AG09319 (cell line): Measurements from ENCODE around the gene WBP2NL.

Experiments
- DNase-seq: peaks from one replicate; pipeline ENCODE4 v3.0.0-alpha.2; 2010; ENCODE audit warnings: low read depth; ENCODE audit errors: extremely low read depth
- TF ChIP-seq, protein P1 (sequence below): IDR thresholded peaks from 2 replicates; pipeline ENCODE4 v1.5.1; 2011; ENCODE audit warnings: low read depth, mild to moderate bottlenecking, inconsistent platforms, low read length, moderate library complexity

WBP2NL gene

DNA sequence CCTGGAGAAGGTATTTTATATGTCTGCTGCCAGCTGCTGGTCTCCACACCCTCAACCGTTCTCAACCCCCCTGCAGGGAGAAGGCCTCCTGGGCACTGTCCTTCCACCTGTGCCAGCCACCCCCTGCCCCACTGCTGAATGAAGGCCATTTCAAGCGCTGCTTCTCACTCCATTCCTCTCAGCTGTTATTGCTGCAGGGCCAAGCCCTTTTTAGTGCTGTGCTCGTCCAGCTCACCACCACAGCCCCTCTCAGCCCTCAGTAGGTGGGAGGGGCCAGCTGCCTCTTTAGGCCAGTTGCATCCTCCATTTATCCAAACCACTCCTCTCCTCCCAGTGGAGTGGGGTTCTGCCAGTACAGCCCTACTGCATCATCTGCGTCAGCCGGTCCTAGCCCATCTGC lies 1.8 kb upstream of the WBP2NL start:
- TF ChIP-seq, protein P1, sequence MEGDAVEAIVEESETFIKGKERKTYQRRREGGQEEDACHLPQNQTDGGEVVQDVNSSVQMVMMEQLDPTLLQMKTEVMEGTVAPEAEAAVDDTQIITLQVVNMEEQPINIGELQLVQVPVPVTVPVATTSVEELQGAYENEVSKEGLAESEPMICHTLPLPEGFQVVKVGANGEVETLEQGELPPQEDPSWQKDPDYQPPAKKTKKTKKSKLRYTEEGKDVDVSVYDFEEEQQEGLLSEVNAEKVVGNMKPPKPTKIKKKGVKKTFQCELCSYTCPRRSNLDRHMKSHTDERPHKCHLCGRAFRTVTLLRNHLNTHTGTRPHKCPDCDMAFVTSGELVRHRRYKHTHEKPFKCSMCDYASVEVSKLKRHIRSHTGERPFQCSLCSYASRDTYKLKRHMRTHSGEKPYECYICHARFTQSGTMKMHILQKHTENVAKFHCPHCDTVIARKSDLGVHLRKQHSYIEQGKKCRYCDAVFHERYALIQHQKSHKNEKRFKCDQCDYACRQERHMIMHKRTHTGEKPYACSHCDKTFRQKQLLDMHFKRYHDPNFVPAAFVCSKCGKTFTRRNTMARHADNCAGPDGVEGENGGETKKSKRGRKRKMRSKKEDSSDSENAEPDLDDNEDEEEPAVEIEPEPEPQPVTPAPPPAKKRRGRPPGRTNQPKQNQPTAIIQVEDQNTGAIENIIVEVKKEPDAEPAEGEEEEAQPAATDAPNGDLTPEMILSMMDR: no peak
- DNase-seq: no peak

DNA sequence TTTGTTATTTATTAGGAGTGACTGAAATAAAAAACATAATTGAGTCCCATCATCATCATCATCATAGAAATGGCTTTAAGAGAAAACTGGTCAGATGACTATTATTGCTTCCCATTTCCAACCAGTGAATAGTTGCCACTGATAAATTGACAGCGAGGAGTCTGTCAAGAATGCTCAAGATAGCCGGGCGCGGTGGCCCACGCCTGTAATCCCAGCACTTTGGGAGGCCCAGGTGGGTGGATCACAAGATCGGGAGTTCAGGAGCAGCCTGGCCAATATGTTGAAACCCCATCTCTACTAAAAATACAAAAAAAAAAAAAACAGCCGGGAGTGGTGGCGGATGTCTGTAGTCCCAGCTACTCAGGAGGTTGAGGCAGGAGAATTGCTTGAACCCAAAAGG lies 1.9 kb downstream of the WBP2NL start:
- TF ChIP-seq, protein P1: no peak
- DNase-seq: no peak

DNA sequence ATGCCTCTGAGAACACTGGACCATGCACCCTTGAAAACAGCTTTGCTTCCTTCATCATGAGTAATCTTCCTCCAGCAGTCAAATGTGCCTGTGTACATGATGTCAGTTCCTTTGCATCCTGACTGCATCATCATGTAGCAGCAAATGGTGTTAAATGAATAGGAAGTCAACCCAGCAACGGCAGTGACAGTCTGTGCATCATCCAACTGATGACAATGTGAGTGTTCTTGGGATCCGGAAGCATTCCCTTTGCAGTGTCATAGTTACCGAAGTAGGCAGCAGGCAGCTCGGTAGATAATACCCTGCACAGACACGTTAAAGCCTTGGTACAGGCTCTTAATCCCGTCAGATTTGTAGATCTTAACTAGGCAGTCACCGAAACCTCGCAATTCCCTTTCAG lies 2.5 kb downstream of the WBP2NL start:
- DNase-seq: no peak
- TF ChIP-seq, protein P1: no peak

DNA sequence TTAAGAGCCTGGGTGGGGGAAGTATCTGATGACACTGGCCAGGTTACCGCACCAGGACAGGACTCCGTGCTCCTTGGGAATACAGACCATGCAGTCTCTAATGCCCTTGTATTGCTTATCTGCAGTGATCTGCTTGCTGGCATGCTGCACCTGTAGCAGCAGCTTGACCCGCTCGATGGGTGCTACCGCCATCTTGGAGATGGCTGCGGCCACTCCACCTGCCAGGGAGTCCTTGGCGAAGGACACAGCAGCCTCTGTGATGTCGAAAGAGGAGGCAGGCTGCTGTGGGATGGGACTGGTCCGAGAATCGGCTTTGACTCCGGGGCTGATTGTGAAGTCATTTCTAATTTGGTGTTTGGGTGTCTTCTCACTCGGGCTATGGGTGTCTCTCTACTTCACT lies 3.1 kb downstream of the WBP2NL start:
- no peak for DNase-seq
- TF ChIP-seq, protein P1: no peak

DNA sequence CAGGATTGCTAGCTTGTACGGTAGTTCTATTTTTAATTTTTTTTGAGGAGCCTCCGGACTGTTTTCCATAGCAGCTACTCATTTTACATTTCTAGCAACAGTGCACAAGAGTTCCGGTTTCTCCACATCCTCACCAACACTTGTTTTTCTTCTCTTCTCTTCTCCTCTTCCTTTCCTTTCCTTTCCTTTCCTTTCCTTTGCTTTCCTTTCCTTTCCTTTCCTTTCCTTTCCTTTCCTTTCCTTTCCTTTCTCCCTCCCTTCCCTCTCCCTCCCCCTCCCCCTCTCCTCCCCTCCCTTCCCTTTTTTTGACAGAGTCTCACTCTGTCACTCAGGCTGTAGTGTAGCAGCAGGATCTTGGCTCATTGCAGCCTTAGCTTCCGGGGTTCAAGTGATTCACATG lies 9.3 kb downstream of the WBP2NL start:
- no peak for DNase-seq
- TF ChIP-seq, protein P1: no peak

DNA sequence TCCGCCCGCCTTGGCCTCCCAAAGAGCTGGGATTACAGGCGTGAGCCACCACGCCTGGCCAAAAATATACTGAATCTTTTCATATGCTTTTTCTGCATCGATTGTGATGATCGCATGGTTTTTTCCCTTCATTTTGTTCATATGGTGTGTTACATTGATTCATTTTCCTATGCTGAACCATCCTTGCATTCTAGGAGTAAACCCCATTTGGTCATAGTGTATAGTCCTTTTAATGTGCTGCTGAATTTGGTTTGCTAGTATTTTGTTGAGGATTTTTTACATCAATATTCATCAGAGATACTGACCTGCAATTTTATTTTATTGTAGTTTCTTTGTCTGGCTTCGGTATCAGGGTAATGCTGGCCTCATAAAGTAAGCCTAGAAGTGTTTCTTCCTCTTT lies 12.2 kb downstream of the WBP2NL start:
- TF ChIP-seq, protein P1: no peak
- DNase-seq: no peak

DNA sequence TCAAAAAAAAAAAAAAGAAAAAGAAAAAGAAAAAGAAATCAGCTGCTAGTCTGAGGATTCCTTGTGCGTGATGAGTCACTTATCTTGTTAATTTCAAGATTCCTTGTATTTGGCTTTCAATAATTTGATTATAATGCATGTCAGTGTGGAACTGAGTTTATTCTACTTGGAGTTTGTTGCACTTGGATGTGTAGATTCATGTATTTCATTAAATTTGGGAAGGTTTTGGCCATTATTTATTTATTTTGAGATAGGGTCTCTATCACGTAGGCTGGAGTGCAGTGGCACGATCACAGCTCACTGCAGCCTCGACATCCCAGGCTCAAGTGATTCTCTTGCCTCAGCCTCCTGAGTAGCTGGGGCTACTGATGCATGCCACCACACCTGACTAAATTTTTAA lies 14.8 kb downstream of the WBP2NL start:
- TF ChIP-seq, protein P1: no peak
- DNase-seq: no peak
